Activated naive CD8-positive, alpha-beta T cell treated with anti-CD3 and anti-CD28 coated beads, Interleukin-2, amount 50 U/mL, for 24 hours (primary cell): ENCODE measurements around the gene DNAH3.
"Not testable (repeated sequence)": the region's sequence is repeated elsewhere in the genome, so short reads cannot be mapped to it uniquely, and the experiment has no call there.

Source experiments
- ATAC-seq: fragments of 150-1000 bp; cut with Tn5 transposase; one replicate; pipeline ENCODE4 v1.10.0; 2021
- DNase-seq: peaks from one replicate; pipeline ENCODE4 v3.0.0; 2021
- H3K27ac Mint-ChIP-seq: one replicate; pipeline ENCODE4 v1.8.0; 2021; ENCODE audit warnings: mild to moderate bottlenecking, mixed read lengths
- H3K27me3 Mint-ChIP-seq: one replicate; pipeline ENCODE4 v1.8.0; 2021; ENCODE audit warnings: mixed read lengths
- H3K36me3 Mint-ChIP-seq: one replicate; pipeline ENCODE4 v1.8.0; 2021; ENCODE audit warnings: low read depth, mixed read lengths
- H3K4me1 Mint-ChIP-seq: one replicate; pipeline ENCODE4 v1.8.0; 2021; ENCODE audit warnings: mixed read lengths
- H3K4me3 Mint-ChIP-seq: one replicate; pipeline ENCODE4 v1.8.0; 2021; ENCODE audit warnings: mild to moderate bottlenecking, moderate library complexity, mixed read lengths
- H3K9me3 Mint-ChIP-seq: one replicate; pipeline ENCODE4 v1.8.0; 2021; ENCODE audit warnings: mixed read lengths

The DNAH3 gene

DNA sequence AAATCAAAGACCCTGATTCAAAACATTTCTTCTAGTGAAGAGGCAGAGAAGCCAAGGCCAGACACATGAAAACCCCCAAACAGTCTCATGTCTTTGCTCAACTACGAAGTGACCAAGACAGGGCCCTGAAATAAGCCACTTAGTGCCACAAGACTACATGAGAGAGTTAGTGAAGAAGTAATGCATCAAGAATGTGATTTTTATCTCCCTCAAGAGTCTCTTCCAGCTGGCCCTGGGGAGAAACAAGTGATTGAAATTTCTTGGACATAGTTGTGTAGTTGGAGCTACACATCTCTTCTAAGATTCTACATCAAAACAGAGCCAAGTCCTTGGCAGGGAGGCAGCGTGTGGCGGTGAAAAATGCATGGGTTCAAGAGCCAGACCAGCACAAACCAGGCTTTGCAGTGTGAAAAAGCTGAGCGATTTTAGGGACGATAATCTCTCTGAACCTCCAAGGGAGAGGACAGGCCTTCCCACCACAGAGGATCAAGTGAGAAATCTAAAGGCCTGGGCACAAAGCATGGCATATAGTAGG is 219.5 kb downstream of the DNAH3 start:
- Mint-ChIP-seq H3K4me3 (no peak overlapping the region), H3K4me1 (no peaks in the 10 kb centered on the region), H3K9me3 (no peaks in the 10 kb centered on the region), H3K36me3 (peaks cover 3% of the 10 kb centered on the region), H3K27ac (no peak overlapping the region), H3K27me3 (no peaks in the 10 kb centered on the region)
- no peak for ATAC-seq
- no peak for DNase-seq

GRCh38 chr16:20930365-20930690 is 220.3 kb downstream of the DNAH3 start:
- Mint-ChIP-seq H3K27ac (no peak overlapping the region), H3K4me1 (no peaks in the 10 kb centered on the region), H3K4me3 (no peak overlapping the region), H3K27me3 (no peaks in the 10 kb centered on the region), H3K9me3 (no peaks in the 10 kb centered on the region), H3K36me3 (peaks cover 8% of the 10 kb centered on the region)
- DNase-seq (no peak), ATAC-seq (no peak)

GRCh38 chr16:20929676-20930364 is 220.8 kb downstream of the DNAH3 start:
- not testable (repeated sequence) for H3K27me3 Mint-ChIP-seq, H3K27ac Mint-ChIP-seq, DNase-seq, ATAC-seq, H3K4me3 Mint-ChIP-seq, H3K9me3 Mint-ChIP-seq, H3K4me1 Mint-ChIP-seq, H3K36me3 Mint-ChIP-seq

- Mint-ChIP-seq H3K4me3 (no peak overlapping the region), H3K27me3 (no peaks in the 10 kb centered on the region), H3K9me3 (no peaks in the 10 kb centered on the region), H3K36me3 (peaks cover 9% of the 10 kb centered on the region), H3K4me1 (no peaks in the 10 kb centered on the region), H3K27ac (no peak overlapping the region)
- no peak for ATAC-seq
- DNase-seq, result no peak
Measured at GRCh38 chr16:20928774-20929411, 221.8 kb downstream of the DNAH3 start.

GRCh38 chr16:20925751-20926150 is 224.9 kb downstream of the DNAH3 start:
- H3K27ac Mint-ChIP-seq, result no peak overlapping the region
- no peak for ATAC-seq
- no peak overlapping the region for H3K4me3 Mint-ChIP-seq
- no peaks in the 10 kb centered on the region for H3K27me3 Mint-ChIP-seq
- H3K36me3 Mint-ChIP-seq, result peaks cover 13% of the 10 kb centered on the region
- no peaks in the 10 kb centered on the region for H3K9me3 Mint-ChIP-seq
- no peaks in the 10 kb centered on the region for H3K4me1 Mint-ChIP-seq
- DNase-seq, result no peak

DNA sequence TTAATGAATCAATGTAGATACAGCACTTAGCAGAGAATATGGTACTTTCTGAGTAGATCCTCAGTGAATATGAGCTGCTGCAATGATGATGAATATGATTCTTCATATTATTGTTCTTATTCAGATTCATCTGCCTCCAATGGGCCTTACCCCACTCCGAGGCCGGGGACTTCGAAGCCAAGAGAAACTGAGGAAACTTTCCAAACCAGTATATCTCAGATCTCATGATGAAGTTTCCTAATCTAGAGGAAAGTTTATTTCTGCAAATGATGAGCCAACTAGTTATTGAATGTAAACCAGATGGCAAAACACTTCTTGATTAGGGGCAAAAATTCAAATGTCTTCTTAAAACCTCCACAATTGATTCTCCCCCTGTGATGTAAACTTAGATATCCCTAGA is 226.8 kb downstream of the DNAH3 start:
- peaks cover 17% of the 10 kb centered on the region for H3K36me3 Mint-ChIP-seq
- no peak for ATAC-seq
- DNase-seq, result no peak
- H3K27ac Mint-ChIP-seq, result no peak overlapping the region
- peaks cover 17% of the 10 kb centered on the region for H3K4me1 Mint-ChIP-seq
- no peaks in the 10 kb centered on the region for H3K9me3 Mint-ChIP-seq
- no peak overlapping the region for H3K4me3 Mint-ChIP-seq
- no peaks in the 10 kb centered on the region for H3K27me3 Mint-ChIP-seq

DNA sequence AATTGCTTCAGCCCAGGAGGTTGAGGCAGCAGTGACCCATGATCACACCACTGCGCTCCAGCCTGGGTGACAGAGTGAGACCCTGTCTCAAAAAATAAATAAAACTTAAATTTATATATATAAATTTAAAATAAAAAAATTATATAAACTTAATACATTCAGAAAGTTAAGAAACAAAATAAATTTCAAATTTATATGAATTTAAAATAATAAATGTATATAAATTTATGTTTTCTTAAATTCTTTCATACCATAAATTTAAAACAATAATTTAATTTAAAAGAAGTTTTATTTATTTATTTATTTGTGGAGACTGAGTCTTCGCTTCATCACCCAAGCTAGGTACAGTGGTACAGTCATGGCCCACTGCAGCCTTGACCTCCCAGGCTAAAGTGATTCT is 229.8 kb downstream of the DNAH3 start:
- H3K4me3 Mint-ChIP-seq, result no peak overlapping the region
- H3K27me3 Mint-ChIP-seq, result no peaks in the 10 kb centered on the region

GRCh38 chr16:20920091-20920490 is 230.6 kb downstream of the DNAH3 start:
- Mint-ChIP-seq H3K4me3 (no peak overlapping the region), H3K36me3 (peaks cover 25% of the 10 kb centered on the region), H3K9me3 (no peaks in the 10 kb centered on the region), H3K27me3 (no peaks in the 10 kb centered on the region), H3K4me1 (peaks cover 29% of the 10 kb centered on the region), H3K27ac (peak overlapping the region; percentile 50)
- DNase-seq (no peak), ATAC-seq (peak; percentile 89)

More for the DNA sequence above, 229.8 kb downstream of the DNAH3 start:
- peaks cover 23% of the 10 kb centered on the region for H3K36me3 Mint-ChIP-seq
- H3K27ac Mint-ChIP-seq, result no peak overlapping the region
- ATAC-seq, result no peak
- DNase-seq, result no peak
- H3K4me1 Mint-ChIP-seq, result peaks cover 29% of the 10 kb centered on the region
- H3K9me3 Mint-ChIP-seq, result no peaks in the 10 kb centered on the region

DNA sequence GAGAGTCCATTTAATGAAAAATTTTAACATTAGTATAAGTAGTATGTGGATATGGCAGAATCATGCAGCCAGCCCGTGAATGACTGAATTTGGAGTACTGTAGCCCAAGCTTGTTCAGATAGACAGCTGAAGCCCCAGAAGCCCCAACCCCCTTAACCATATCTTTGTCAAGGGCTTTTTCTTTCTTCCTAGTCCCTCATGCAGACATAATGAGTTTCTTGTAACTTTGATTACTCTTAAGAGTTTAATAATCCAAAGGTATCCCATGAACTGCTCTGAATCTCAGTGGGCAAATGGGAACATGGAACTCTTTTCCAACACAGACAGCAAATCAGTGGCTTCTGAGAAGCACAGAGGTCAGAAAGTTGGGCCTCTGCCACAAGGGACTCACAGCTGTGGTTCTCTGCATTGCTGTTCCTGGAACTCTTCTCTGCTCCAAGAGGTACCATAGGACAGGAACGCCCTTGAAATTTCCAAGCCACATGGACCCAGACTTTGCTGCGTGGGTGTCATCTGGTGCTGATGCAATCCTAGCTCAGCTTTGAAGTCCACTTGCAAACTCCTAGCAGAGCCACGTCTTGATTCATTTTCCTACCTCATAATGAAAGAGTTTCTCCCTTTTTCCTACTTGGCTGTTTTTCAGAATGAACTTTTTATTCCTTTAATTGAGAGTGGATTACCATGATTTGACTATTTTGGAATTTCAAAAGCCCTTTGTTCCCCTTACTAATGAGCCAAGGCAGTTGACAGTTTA is 232.0 kb downstream of the DNAH3 start:
- peaks cover 34% of the 10 kb centered on the region for H3K4me1 Mint-ChIP-seq
- ATAC-seq (no peak), DNase-seq (no peak)
- peak overlapping the region; percentile 3 for H3K4me3 Mint-ChIP-seq
- peak overlapping the region; percentile 73 for H3K27ac Mint-ChIP-seq
- no peaks in the 10 kb centered on the region for H3K27me3 Mint-ChIP-seq
- peaks cover 24% of the 10 kb centered on the region for H3K36me3 Mint-ChIP-seq
- H3K9me3 Mint-ChIP-seq, result no peaks in the 10 kb centered on the region

GRCh38 chr16:20916942-20917341 is 233.7 kb downstream of the DNAH3 start:
- Mint-ChIP-seq H3K4me3 (no peak overlapping the region), H3K9me3 (no peaks in the 10 kb centered on the region), H3K27ac (no peak overlapping the region), H3K4me1 (peaks cover 39% of the 10 kb centered on the region), H3K27me3 (no peaks in the 10 kb centered on the region), H3K36me3 (peaks cover 22% of the 10 kb centered on the region)
- ATAC-seq (no peak), DNase-seq (no peak)

DNA sequence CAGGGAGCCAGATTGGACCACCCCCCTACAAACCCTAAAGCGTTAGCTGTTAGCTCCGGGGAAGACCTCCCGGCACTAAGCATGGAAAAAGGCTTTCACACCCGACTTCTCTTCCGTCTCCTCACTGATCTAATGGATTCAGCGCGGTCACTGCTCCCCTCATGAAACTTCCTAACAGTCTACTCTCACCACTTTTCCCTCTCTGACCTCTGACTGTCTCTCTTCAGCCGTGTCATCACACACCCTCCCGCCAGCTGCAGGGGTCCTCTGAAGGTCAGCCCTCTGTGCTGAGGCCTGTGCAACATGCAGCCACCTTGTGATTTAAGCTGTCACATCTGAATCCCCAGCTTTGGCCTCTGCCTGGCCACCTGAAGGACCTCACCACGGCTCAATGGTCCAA is 234.4 kb downstream of the DNAH3 start:
- Mint-ChIP-seq H3K27ac (no peak overlapping the region), H3K4me3 (no peak overlapping the region), H3K4me1 (peaks cover 46% of the 10 kb centered on the region), H3K36me3 (peaks cover 20% of the 10 kb centered on the region), H3K27me3 (no peaks in the 10 kb centered on the region), H3K9me3 (no peaks in the 10 kb centered on the region)
- ATAC-seq, result no peak
- DNase-seq, result no peak

GRCh38 chr16:20911361-20911760 is 239.3 kb downstream of the DNAH3 start:
- no peaks in the 10 kb centered on the region for H3K27me3 Mint-ChIP-seq
- H3K27ac Mint-ChIP-seq, result peak overlapping the region; percentile 87
- peaks cover 10% of the 10 kb centered on the region for H3K36me3 Mint-ChIP-seq
- DNase-seq (no peak), ATAC-seq (peak; percentile 50)
- no peaks in the 10 kb centered on the region for H3K9me3 Mint-ChIP-seq
- H3K4me3 Mint-ChIP-seq, result peak overlapping the region; percentile 6
- H3K4me1 Mint-ChIP-seq, result peaks cover 52% of the 10 kb centered on the region

GRCh38 chr16:20910781-20911321 is 239.8 kb downstream of the DNAH3 start:
- Mint-ChIP-seq H3K9me3 (no peaks in the 10 kb centered on the region), H3K27ac (peak overlapping the region; percentile 87), H3K36me3 (peaks cover 8% of the 10 kb centered on the region), H3K4me3 (peak overlapping the region; percentile 6), H3K4me1 (peaks cover 55% of the 10 kb centered on the region), H3K27me3 (no peaks in the 10 kb centered on the region)
- ATAC-seq (peak; percentile 83), DNase-seq (no peak)

GRCh38 chr16:20906341-20907255 is 244.0 kb downstream of the DNAH3 start:
- no peak for ATAC-seq
- H3K27ac Mint-ChIP-seq, result no peak overlapping the region
- peaks cover 80% of the 10 kb centered on the region for H3K4me1 Mint-ChIP-seq
- no peaks in the 10 kb centered on the region for H3K9me3 Mint-ChIP-seq
- no peak overlapping the region for H3K4me3 Mint-ChIP-seq
- no peak for DNase-seq
- H3K27me3 Mint-ChIP-seq, result no peaks in the 10 kb centered on the region
- peaks cover 23% of the 10 kb centered on the region for H3K36me3 Mint-ChIP-seq
